H1 (cell line): ENCODE measurements around the gene RYR3. TPM values are rescaled to one million over a fixed set of nuclear protein-coding genes. Genes with fewer than 3 reads are reported as not detected.

Source experiments
- CTCF ChIA-PET: fragments of 300-600 bp; sonication (Branson Sonifier 250); formaldehyde crosslinking; loops from one replicate; lab custom pipeline; 2021; ENCODE audit not compliant: partially characterized antibody; lab: Charles Lee
- POLR2A ChIA-PET: fragments of 300-600 bp; sonication (Branson Sonifier 250); formaldehyde crosslinking; loops from one replicate; lab custom pipeline; 2021; ENCODE audit warnings: inconsistent platforms; ENCODE audit not compliant: partially characterized antibody; lab: Charles Lee
- DNase-seq, 2 experiments: peaks; one replicate each; pipeline versions ENCODE4 v3.0.0 to v3.0.0-alpha.2; 2010 to 2022; ENCODE audit warnings: low spot score in 2 of 2, low read depth in 1 of 2, mixed read lengths in 1 of 2
- FAIRE-seq: peaks from 2 replicates; lab custom pipeline; 2011; peaks lifted over from hg19 to GRCh38; lab: Jason Lieb, UNC
- H2AFZ ChIP-seq: 2 replicates; pipeline ENCODE4 v1.8.1; 2012; ENCODE audit warnings: low read length, inconsistent platforms
- H2AK5ac ChIP-seq: 2 replicates; pipeline ENCODE4 v1.6.1; 2013; ENCODE audit warnings: low read depth, low read length
- H2BK120ac ChIP-seq: replicated peaks from 2 replicates; pipeline ENCODE3; 2013; ENCODE audit warnings: low read depth, low read length, inconsistent platforms
- H2BK12ac ChIP-seq: 2 replicates; pipeline ENCODE4 v1.6.1; 2013; ENCODE audit warnings: low read depth, low read length
- H2BK15ac ChIP-seq: 2 replicates; pipeline ENCODE4 v1.6.1; 2013; ENCODE audit warnings: low read length
- H2BK20ac ChIP-seq: 2 replicates; pipeline ENCODE4 v1.6.1; 2013; ENCODE audit warnings: low read length
- H2BK5ac ChIP-seq: 2 replicates; pipeline ENCODE4 v1.6.1; 2013; ENCODE audit warnings: low read depth, low read length
- H3K14ac ChIP-seq: 2 replicates; pipeline ENCODE4 v1.6.1; 2013; ENCODE audit warnings: inconsistent platforms; ENCODE audit not compliant: insufficient read length
- H3K18ac ChIP-seq: 2 replicates; pipeline ENCODE4 v1.6.1; 2013; ENCODE audit warnings: low read length; ENCODE audit errors: extremely low read depth
- H3K23ac ChIP-seq: 2 replicates; pipeline ENCODE4 v1.6.1; 2013; ENCODE audit warnings: inconsistent platforms; ENCODE audit not compliant: insufficient read length
- H3K23me2 ChIP-seq: 2 replicates; pipeline ENCODE4 v1.6.1; 2013; ENCODE audit warnings: low read depth, low read length
- H3K27ac ChIP-seq: 2 replicates; pipeline ENCODE4 v1.6.1; 2011; ENCODE audit warnings: low read depth, low read length, inconsistent platforms
- H3K27me3 ChIP-seq, 4 experiments: replicated peaks in 1 of 4; 1 replicate in 1 of 4; 2 replicates in 3 of 4; pipeline versions ENCODE4 v1.6.1 to v1.8.1; 2011 to 2013; ENCODE audit warnings: low read length in 3 of 4, mild to moderate bottlenecking in 3 of 4, inconsistent platforms in 2 of 4, mixed read lengths in 2 of 4, moderate library complexity in 1 of 4; ENCODE audit not compliant: control insufficient read depth in 3 of 4, insufficient read depth in 3 of 4; ENCODE audit errors: extremely low read depth in 1 of 4
- H3K36me3 ChIP-seq, 4 experiments: 2 replicates each; pipeline versions ENCODE4 v1.6.1 to v1.8.1; 2011 to 2013; ENCODE audit warnings: mild to moderate bottlenecking in 4 of 4, low read length in 3 of 4, moderate library complexity in 2 of 4, control low read depth in 1 of 4, inconsistent platforms in 1 of 4; ENCODE audit not compliant: insufficient read depth in 4 of 4, control insufficient read depth in 2 of 4
- H3K4ac ChIP-seq: replicated peaks from 2 replicates; pipeline ENCODE3; 2013; ENCODE audit warnings: low read length, low read depth, mixed read lengths, inconsistent platforms; ENCODE audit not compliant: insufficient read length
- H3K4me1 ChIP-seq, 4 experiments: replicated peaks in 1 of 4; 1 replicate in 1 of 4; 2 replicates in 3 of 4; pipeline versions ENCODE4 v1.6.1 to v1.8.1; 2011 to 2013; ENCODE audit warnings: low read length in 3 of 4, inconsistent platforms in 2 of 4, mixed read lengths in 1 of 4; ENCODE audit not compliant: insufficient read depth in 4 of 4, control insufficient read depth in 3 of 4
- H3K4me2 ChIP-seq, 2 experiments: 2 replicates each; pipeline versions ENCODE4 v1.6.1 to v1.8.1; 2011 to 2013; ENCODE audit warnings: low read depth in 2 of 2, low read length in 2 of 2, control low read depth in 1 of 2, inconsistent platforms in 1 of 2, mild to moderate bottlenecking in 1 of 2; ENCODE audit not compliant: insufficient read depth in 1 of 2
- H3K4me3 ChIP-seq, 4 experiments: fragments of 200-600, 300-600 bp in 1 of 4; sonication (generic), shearing (Covaris generic), sonication (Bioruptor Twin) in 1 of 4; 2 replicates each; pipeline versions ENCODE4 v1.5.1 to v1.8.1; 2011 to 2016; ENCODE audit warnings: low read length in 4 of 4, low read depth in 3 of 4, control low read depth in 2 of 4, inconsistent platforms in 2 of 4, mild to moderate bottlenecking in 2 of 4, mixed read lengths in 1 of 4, moderate library complexity in 1 of 4; ENCODE audit not compliant: insufficient read depth in 2 of 4; ENCODE audit errors: extremely low read depth in 1 of 4
- H3K56ac ChIP-seq: replicated peaks from 2 replicates; pipeline ENCODE3; 2013; ENCODE audit warnings: low read depth, mild to moderate bottlenecking, mixed read lengths, low read length, inconsistent platforms; ENCODE audit not compliant: insufficient read length
- H3K79me1 ChIP-seq: 2 replicates; pipeline ENCODE4 v1.6.1; 2013; ENCODE audit warnings: low read depth, low read length, control low read depth
- H3K79me2 ChIP-seq, 2 experiments: 2 replicates each; pipeline versions ENCODE4 v1.6.1 to v1.8.1; 2012 to 2013; ENCODE audit warnings: low read length in 2 of 2, mild to moderate bottlenecking in 2 of 2, inconsistent platforms in 1 of 2; ENCODE audit not compliant: insufficient read depth in 2 of 2, control insufficient read depth in 1 of 2
- H3K9ac ChIP-seq, 4 experiments: replicated peaks in 1 of 4; 1 replicate in 1 of 4; 2 replicates in 3 of 4; pipeline versions ENCODE4 v1.6.1 to v1.8.1; 2011 to 2013; ENCODE audit warnings: low read depth in 3 of 4, low read length in 3 of 4, control low read depth in 2 of 4, mild to moderate bottlenecking in 2 of 4, moderate library complexity in 2 of 4, inconsistent platforms in 1 of 4; ENCODE audit errors: extremely low read depth in 1 of 4
- H3K9me3 ChIP-seq, 2 experiments: 2 replicates each; pipeline versions ENCODE4 v1.6.1 to v1.8.1; 2012 to 2013; ENCODE audit warnings: mild to moderate bottlenecking in 2 of 2, moderate library complexity in 2 of 2, control low read depth in 1 of 2, inconsistent platforms in 1 of 2, low read depth in 1 of 2, low read length in 1 of 2, mixed read lengths in 1 of 2; ENCODE audit not compliant: insufficient read depth in 2 of 2
- H4K20me1 ChIP-seq, 2 experiments: replicated peaks in 1 of 2; 2 replicates each; pipeline versions ENCODE3 to v1.8.1; 2011 to 2013; ENCODE audit warnings: inconsistent platforms in 2 of 2, low read length in 2 of 2, mild to moderate bottlenecking in 1 of 2; ENCODE audit not compliant: insufficient read depth in 2 of 2, control insufficient read depth in 1 of 2
- H4K5ac ChIP-seq: 2 replicates; pipeline ENCODE4 v1.6.1; 2013; ENCODE audit warnings: low read length, low read depth, mixed read lengths, inconsistent platforms; ENCODE audit not compliant: insufficient read length
- H4K8ac ChIP-seq: 2 replicates; pipeline ENCODE4 v1.8.0; 2013; ENCODE audit warnings: mild to moderate bottlenecking, moderate library complexity, low read length, inconsistent platforms; ENCODE audit not compliant: insufficient read depth; ENCODE audit errors: extremely low read depth
- H4K91ac ChIP-seq: replicated peaks from 2 replicates; pipeline ENCODE3; 2013; ENCODE audit warnings: low read length, mixed read lengths, inconsistent platforms; ENCODE audit not compliant: insufficient read length
- ASH2L ChIP-seq: fragments of 200-600, 300-600 bp; sonication (generic); IDR thresholded peaks from one replicate; pipeline ENCODE4 v1.7.1; 2017; ENCODE audit warnings: low read length
- BCL11A ChIP-seq, 2 experiments: IDR thresholded peaks; one replicate each; pipeline ENCODE4 v1.6.1; 2011; ENCODE audit warnings: low read depth in 2 of 2, low read length in 2 of 2, mild to moderate bottlenecking in 2 of 2
- CHD1 ChIP-seq: IDR thresholded peaks from 2 replicates; pipeline ENCODE4 v1.6.1; 2012; ENCODE audit warnings: low read depth, low read length, improper control_type of control experiment
- CHD2 ChIP-seq: IDR thresholded peaks from 2 replicates; pipeline ENCODE4 v1.6.1; 2012; ENCODE audit warnings: low read length, improper control_type of control experiment
- CTBP2 ChIP-seq: IDR thresholded peaks from 2 replicates; pipeline ENCODE4 v1.7.0; 2011; ENCODE audit warnings: borderline replicate concordance, mild to moderate bottlenecking, moderate library complexity, mixed read lengths, low read length; ENCODE audit not compliant: insufficient read depth, insufficient read length
- FOSL1 ChIP-seq: IDR thresholded peaks from 2 replicates; pipeline ENCODE4 v1.6.1; 2011; ENCODE audit warnings: mild to moderate bottlenecking, low read depth, low read length, moderate library complexity; ENCODE audit not compliant: insufficient read depth
- MAFK ChIP-seq: IDR thresholded peaks from 2 replicates; pipeline ENCODE4 v1.6.1; 2012; ENCODE audit warnings: low read depth, mild to moderate bottlenecking, improper control_type of control experiment, low read length
- POLR2A ChIP-seq, 2 experiments: IDR thresholded peaks; 1 replicate in 1 of 2; 2 replicates in 1 of 2; pipeline ENCODE4 v1.6.1; 2011; ENCODE audit warnings: low read depth in 2 of 2, low read length in 2 of 2, mild to moderate bottlenecking in 2 of 2; ENCODE audit errors: control extremely low read depth in 1 of 2
- SAP30 ChIP-seq: fragments of 300-600 bp; sonication (generic); IDR thresholded peaks from 2 replicates; pipeline ENCODE4 v1.7.1; 2012; ENCODE audit warnings: low read length, moderate library complexity, mild to moderate bottlenecking, inconsistent platforms; ENCODE audit not compliant: insufficient read depth, insufficient replicate concordance
- SP1 ChIP-seq: IDR thresholded peaks from 2 replicates; pipeline ENCODE4 v1.6.1; 2011; ENCODE audit warnings: low read depth, low read length
- SUZ12 ChIP-seq: fragments of 200-600 bp; sonication (generic); IDR thresholded peaks from 2 replicates; pipeline ENCODE4 v1.6.1; 2012; ENCODE audit warnings: mild to moderate bottlenecking, inconsistent platforms, low read length, moderate library complexity, mixed read lengths
- ZNF274 ChIP-seq: IDR thresholded peaks from 2 replicates; pipeline ENCODE4 v1.7.0; 2012; ENCODE audit warnings: low read length, borderline replicate concordance; ENCODE audit errors: extremely low read depth
- WGBS, 2 experiments: shearing (Covaris generic) in 1 of 2; methylation state at CpG; one replicate each; pipeline versions ENCODE4 v1.1.6 to v1.1.7; 2013 to 2015; ENCODE audit warnings: low lambda C conversion rate in 2 of 2, mixed read lengths in 2 of 2, inconsistent platforms in 1 of 2, low coverage in 1 of 2, missing lambda C conversion rate in 1 of 2; ENCODE audit not compliant: insufficient replicate concordance in 2 of 2, insufficient coverage in 1 of 2, insufficient read length in 1 of 2; ENCODE audit errors: extremely low coverage in 1 of 2, missing lambda C conversion rate in 1 of 2; 5-methylcytosine and 5-hydroxymethylcytosine counted together
- polyA plus RNA-seq, 7 experiments: library from polyadenylated mRNA; depleted of rRNA in 3 of 7; stranded (reverse) in 5 of 7; unstranded in 2 of 7; fragments of >200 nt in 5 of 7; fragments of 200-250 nt in 2 of 7; gene quantifications; 1 replicate in 5 of 7; 2 replicates in 1 of 7; 4 replicates in 1 of 7; pipeline versions ENCODE4 v1.2.1 to v1.2.3, GENCODE V29; 2011 to 2013; ENCODE audit warnings: missing spikeins in 2 of 7, mixed read lengths in 2 of 7
- total RNA-seq: library from RNA; stranded (reverse); fragmentation: NEBNext Ultra II Directional; extraction: Animal tissue kit (Norgen Biotek cat#: 25700); gene quantifications from 2 replicates; pipeline ENCODE4 v1.2.1, GENCODE V29; 2021
- TF ChIP-seq, protein P1 (sequence below): IDR thresholded peaks from 2 replicates; pipeline ENCODE4 v1.6.1; 2012; ENCODE audit warnings: low read length, inconsistent platforms
- TF ChIP-seq, protein P2 (sequence below): IDR thresholded peaks from 2 replicates; pipeline ENCODE4 v1.6.1; 2012; ENCODE audit warnings: inconsistent platforms

Gene RYR3
- total and polyA plus RNA-seq, 2 of the 8 experiments (the other 6 are each of a cell fraction or from before 2014, with no cell fraction given): 0.33 to 3.4 TPM

DNA sequence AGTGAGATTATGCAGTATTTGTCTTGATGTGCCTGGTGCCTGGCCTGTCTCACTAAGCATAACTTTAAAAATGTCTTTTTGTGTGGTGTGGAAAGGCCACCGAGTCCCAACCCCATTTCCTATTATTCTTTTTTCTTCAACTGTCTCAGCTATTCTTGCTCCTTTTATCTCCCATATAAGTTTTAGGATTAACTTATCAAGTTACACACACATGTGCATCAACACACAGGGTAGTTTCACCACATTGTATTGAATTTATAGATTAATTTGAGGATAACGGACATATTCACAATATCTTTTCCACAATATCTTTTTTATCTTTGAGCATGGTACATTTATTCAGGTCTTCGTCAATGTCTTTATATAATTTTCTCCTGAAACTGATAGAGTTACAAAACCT, 127.6 kb downstream of the RYR3 start:
- Histone ChIP-seq H2BK12ac (no peak overlapping the region), H3K4me1 (no peaks in the 10 kb centered on the region), H3K27ac (no peak overlapping the region), H3K56ac (no peak overlapping the region), H4K5ac (no peak overlapping the region), H3K36me3 (no peaks in the 10 kb centered on the region), H3K4me3 (no peak overlapping the region), H3K9me3 (no peaks in the 10 kb centered on the region), H3K9ac (no peak overlapping the region), H2AFZ (no peak overlapping the region), H2AK5ac (no peak overlapping the region), H2BK20ac (no peak overlapping the region), H4K20me1 (no peaks in the 10 kb centered on the region), H2BK5ac (no peak overlapping the region), H3K4me2 (no peak overlapping the region), H3K4ac (no peak overlapping the region), H3K23ac (no peak overlapping the region), H4K91ac (no peak overlapping the region), H3K23me2 (no peaks in the 10 kb centered on the region; the same call in 1 of the 2 replicates), H2BK15ac (no peak overlapping the region), H3K18ac (no peak overlapping the region), H3K79me2 (no peaks in the 10 kb centered on the region), H2BK120ac (no peak overlapping the region), H3K14ac (no peak overlapping the region), H3K27me3 (no peaks in the 10 kb centered on the region), H3K79me1 (no peaks in the 10 kb centered on the region), H4K8ac (no peak overlapping the region)
- CTCF ChIA-PET: no interaction called here
- DNase-seq (no peak), FAIRE-seq (no peak)
- WGBS, 2 experiments: 87% methylated on average over 3 of the region's 3 CpGs; no CpG with 5 or more reads in 1 of the 2 experiments
- POLR2A ChIA-PET: no interaction called here
- no peak for TF ChIP-seq CHD1
- TF ChIP-seq BCL11A (IDR thresholded peaks at IDR 0.05; ENCODE audit: low read depth in 2 of 2, low read length in 2 of 2): no peak
- no peak for TF ChIP-seq CTBP2
- TF ChIP-seq, protein P1, sequence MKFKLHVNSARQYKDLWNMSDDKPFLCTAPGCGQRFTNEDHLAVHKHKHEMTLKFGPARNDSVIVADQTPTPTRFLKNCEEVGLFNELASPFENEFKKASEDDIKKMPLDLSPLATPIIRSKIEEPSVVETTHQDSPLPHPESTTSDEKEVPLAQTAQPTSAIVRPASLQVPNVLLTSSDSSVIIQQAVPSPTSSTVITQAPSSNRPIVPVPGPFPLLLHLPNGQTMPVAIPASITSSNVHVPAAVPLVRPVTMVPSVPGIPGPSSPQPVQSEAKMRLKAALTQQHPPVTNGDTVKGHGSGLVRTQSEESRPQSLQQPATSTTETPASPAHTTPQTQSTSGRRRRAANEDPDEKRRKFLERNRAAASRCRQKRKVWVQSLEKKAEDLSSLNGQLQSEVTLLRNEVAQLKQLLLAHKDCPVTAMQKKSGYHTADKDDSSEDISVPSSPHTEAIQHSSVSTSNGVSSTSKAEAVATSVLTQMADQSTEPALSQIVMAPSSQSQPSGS: no peak
- no peak for TF ChIP-seq FOSL1
- TF ChIP-seq CHD2: no peak
- TF ChIP-seq ZNF274: no peak
- TF ChIP-seq SUZ12: no peak
- TF ChIP-seq MAFK: no peak
- no peak for TF ChIP-seq SP1
- TF ChIP-seq SAP30: no peak
- TF ChIP-seq POLR2A (IDR thresholded peaks at IDR 0.05; ENCODE audit: control extremely low read depth in 1 of 2, low read depth in 2 of 2, low read length in 2 of 2): no peak
- no peak for TF ChIP-seq ASH2L
- TF ChIP-seq, protein P2, sequence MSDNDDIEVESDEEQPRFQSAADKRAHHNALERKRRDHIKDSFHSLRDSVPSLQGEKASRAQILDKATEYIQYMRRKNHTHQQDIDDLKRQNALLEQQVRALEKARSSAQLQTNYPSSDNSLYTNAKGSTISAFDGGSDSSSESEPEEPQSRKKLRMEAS: no peak
